HG02642 (cell line): ENCODE measurements around the gene WDFY2.

Experiments used
- ATAC-seq: cut with Tn5 transposase; IDR thresholded peaks from one replicate; pipeline ENCODE4 v1.9.1; 2021; ENCODE audit warnings: mild to moderate bottlenecking; ENCODE audit not compliant: unreplicated experiment, poor library complexity

WDFY2 gene

GRCh38 chr13:51783428-51784094, 199.3 kb downstream of the WDFY2 start:
- ATAC-seq = no peak

- no peak for ATAC-seq
Measured at GRCh38 chr13:51784097-51784496, 199.8 kb downstream of the WDFY2 start.

DNA sequence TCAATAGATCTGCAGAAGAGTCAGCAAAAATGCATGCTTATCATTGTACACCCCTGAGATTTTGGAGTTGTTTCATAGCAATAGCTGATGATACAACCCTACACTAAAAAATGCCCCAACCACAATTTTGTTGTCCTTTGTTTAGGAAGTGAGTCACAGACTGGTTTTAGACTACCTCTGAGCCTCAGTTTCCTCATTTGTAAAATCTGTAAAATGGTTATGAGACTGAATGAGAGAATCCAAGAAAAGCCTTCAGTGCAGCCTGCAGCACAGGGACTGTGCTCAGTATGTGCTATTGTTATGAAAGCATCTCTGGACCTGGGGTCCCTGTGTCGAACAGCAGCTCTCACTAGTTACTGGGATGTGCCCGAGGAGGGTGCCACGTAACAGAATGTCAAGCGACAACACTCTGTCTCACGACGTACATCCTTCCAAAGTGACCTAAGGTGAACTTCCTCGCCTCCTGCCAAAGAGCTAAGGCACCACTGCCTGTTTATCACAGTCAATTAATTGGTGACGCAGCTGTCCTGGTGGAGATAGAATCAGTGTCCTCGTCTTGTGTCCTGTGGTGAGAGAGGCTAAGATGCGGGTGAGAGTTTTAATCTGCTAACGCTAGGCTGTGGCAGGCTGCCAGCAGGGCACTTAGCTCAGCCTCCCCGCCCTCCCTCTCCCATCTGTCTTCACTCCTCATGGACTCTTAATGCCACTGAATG, 201.6 kb downstream of the WDFY2 start:
- no peak for ATAC-seq

DNA sequence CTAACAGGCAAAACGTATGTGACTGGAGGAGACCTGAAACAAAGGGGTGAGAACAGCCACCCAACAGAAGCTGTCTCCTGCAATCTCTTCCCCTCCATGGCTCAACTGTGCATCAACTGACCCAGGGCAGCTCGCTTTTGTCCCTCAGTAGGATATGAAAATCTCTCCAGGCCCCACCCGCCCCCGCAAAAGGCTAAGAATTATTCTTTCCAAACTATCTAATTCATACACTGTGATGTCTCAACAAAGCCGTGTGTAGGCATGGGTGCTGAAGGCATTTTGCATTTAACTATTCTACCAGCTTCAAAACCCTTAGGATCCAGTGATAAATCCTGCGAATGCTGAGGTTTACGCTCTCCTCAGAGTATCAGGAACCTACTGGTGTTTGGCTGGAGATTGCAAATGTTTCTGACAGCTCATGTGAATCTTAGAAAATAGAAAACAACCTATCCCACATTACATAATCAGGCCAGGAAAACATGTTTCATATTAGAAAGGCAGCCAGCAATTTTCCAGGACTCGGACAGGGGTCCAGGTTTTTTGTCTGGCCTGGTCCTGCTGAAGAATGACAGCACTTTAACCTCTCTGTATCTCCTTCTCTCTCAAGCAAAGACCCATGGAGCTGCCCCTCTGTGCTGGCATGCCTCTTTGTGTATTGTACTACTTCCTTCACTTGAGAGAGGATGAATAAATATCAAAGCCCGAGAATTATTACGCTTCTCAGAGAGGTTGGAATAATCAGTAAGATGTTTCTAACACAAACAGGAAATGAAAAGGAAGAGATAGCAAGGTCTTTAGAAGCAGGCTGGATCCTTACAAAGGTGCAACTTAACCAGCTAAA, 202.4 kb downstream of the WDFY2 start:
- no peak for ATAC-seq

DNA sequence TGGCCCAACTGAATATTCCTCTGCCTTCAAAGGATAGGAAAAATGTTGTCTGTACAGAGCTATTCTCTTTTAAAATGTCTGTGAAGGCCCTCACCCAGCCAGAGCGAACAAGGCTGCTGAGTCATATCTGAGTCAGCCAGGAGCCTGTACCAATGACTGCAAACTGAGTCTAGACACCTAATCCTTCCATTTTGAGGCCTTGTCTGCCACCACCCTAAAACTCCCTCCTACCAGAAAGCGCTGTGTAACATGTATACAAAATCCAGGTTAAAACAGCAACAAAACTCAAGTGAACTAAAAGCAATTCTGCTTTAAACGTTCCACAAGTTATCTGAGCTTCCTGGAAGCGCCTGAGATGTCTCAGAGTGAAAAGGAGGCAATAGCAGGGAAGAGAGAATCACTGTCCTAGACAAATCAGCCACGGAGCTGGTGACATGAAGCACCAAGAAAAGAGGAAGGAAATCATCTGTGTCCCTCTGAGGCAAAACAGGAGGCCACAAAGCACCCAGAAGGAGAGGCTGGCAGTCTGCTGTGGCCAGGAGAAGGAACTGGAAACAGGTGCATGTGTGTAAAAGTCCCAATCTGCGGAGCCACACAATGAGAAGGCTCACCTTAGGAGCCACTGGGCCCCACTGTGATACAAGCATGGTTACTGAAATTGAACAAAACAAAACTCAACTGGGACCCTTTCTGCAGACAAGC, 209.5 kb downstream of the WDFY2 start:
- peak; percentile 68 for ATAC-seq

DNA sequence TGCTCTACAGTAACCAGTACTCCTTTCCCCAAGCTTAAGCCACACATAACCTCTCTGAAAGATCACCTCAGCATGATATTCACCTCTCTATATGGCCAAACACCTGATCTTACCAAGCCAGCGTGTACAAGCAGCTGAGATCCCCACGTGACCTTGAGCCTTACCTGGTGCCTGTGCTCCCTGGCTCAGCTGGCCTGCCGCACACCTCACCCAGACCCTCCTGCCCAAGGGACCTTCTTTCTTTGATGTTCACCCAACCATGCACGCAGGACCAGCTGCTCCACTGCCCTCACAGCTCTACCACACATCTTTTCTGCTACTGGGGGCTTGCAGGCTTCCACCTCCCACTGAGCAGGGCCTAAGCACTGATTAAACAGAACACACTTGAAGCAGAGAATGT, 210.7 kb downstream of the WDFY2 start:
- no peak for ATAC-seq

- no peak for ATAC-seq
Measured at GRCh38 chr13:51795419-51795818, 211.2 kb downstream of the WDFY2 start.

DNA sequence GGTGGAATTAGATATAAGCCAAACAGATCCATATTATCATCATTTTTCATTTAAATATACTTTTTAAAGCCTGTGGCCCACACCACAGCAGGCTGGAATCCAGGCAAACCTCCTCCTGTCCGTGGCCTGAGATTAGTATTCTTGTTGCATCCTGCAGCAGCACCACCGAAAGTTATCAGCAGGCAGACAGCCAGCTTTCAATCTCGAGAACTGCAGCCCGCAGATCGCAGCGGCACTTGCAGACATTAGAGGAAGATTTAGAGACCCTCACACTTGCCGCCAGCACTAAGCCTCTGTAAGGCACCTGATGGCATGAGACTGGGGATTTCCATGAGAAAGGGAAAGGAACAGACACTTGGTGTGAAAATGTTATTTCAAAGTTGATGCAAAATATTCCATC, 212.3 kb downstream of the WDFY2 start:
- no peak for ATAC-seq

DNA sequence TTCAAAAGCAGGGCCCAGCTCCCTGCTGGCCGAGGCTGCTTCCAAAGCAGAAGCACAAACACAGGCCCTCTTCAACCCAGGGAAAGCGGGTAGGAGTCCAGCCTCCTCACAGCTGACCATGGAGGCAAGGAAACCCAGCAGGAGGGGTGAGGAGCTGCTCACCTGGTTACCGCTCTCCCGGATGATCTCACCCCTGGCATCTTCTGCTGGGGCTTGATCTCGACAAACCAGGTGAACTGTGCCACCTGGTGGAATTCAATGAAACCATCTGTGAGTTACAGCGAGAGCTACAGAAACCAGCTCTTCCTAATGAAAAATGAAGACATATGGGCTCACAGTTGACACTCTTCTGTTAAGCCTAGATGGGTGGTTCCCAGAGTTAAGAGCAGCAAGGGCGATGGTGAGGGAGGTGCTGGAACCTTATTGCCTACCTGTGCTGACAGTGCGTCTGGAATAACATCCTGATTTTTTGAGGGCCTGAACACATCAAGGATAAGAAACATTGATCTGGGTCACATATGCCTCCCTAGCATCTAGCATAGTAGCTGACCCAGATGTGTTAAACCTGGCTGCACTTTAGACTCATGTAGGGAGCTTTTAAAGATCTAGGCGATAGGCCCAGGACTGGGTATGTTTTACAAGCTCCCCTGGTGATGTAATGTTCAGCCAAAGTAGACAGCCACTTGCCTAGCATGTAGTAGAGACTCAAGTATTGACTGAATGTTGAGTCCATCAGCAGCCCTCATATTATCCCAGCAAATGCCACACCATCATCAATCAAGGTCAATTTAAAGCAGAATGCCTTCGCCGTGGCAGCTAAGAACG, 213.6 kb downstream of the WDFY2 start:
- peak; percentile 51 for ATAC-seq

- ATAC-seq = no peak
Measured at GRCh38 chr13:51799261-51799660, 215.0 kb downstream of the WDFY2 start.

GRCh38 chr13:51800486-51800885, 216.2 kb downstream of the WDFY2 start:
- no peak for ATAC-seq

DNA sequence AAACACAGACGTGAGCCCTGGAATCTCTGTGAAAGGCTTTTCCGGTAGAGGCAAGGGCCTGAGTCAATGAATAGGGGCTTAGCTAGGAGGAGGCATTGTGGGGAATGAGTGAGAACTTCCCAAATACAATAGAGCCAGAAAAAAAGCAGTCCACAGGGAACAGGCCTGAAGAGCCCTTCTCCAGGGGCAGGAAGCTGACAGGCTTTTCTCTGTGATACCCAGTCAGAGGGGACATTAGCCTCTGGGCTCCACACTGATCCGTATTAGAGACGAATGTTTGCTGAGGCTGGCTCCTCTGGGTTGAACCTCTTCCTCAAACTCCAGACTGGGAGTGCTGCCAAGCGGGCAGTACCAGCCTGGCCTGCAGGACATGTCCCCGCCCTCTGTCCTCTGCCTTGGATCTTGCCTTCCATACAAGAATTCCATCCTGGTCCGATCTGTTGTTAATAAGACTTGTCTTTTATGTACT, 217.4 kb downstream of the WDFY2 start:
- no peak for ATAC-seq

- ATAC-seq = no peak
Measured at GRCh38 chr13:51802631-51803418, 218.6 kb downstream of the WDFY2 start.

GRCh38 chr13:51803422-51804294, 219.4 kb downstream of the WDFY2 start, which contains the start of gene DHRS12:
DHRS12 (minus strand) TSS chr13:51804163; CDS start chr13:51799659, 4,504 bp downstream.
- ATAC-seq = peak; percentile 94

DNA sequence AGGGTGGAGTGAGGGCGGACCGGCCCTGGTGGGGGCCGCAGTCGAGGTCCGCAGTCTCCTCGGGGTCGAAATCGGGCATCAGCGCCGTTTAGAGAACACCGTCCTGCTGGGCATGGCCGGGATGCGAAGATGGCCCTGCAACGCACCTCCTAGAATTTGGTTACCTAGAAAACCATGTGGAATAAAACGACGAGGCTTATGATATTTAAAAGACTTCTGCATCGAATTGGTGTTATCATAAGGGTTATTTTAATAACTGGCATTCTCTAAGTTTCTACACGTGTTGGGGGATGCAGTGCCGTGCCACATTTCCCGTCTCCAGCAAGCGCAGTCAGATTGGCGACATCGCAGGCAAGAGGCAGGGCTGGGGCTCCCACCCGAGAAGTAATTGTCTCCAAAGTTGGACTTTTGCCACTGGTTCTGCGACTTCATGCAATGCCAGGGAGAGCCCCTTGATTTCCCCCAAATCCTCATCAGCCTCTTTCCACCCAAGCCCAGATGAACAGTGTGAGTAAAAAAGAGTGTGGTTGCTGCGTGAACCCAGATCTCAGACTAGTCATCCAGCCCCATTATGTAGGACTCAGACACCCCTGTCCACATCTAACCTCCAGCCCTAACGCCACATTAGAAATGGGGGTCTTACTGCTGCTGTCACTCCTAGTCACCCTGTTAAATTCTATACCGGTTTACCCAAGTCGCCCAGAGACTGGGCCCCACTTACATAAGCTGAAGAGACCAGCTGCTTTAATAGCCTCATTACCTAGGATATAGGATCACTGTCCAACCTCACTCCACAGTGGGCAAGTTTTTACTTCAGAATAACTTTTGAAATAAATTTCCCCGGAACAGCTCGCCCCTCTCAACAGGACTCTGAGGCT, 220.3 kb downstream of the WDFY2 start:
- no peak for ATAC-seq

DNA sequence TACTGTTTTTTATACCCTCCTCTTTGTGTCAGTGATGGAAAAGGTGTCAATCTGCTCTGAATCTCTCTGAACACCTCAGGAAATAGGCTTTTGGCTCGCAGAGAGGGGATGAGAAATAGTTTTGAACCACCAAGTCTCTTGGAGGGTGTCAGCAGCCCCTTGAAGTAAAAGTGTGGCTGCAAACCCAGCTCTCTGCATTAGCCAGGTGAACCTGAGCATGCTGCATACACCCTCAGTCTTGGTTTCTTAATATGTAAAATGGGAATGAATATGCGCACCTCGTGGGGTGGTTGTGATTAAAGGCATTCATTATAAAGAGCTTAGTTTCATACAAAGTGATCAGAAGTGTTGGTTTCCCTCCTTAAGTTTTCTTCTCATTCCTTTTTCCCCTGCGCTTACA, 221.1 kb downstream of the WDFY2 start:
- no peak for ATAC-seq

DNA sequence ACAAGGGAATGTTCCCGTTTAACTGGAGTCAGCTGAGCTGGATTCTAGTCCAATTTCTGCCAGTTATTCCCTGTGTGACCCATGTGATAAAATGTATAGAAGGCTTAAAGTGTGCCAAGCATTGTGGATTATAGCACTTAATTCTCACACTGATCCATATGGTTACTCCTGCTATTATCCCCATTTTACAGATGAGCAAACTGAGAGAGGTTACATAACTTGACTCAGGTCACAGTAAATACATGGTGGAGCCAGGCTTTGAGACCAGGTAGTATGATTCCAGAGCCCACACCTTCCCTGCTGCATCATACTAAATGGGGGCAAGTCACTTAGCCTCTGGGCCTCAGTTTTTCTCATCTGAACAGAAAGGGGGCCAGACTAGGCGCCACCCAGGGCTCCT, 221.7 kb downstream of the WDFY2 start:
- ATAC-seq = no peak
